ENCODE results near the gene ATP2C1. TPM values are rescaled to one million over a fixed set of nuclear protein-coding genes. Genes with fewer than 3 reads are reported as not detected.

Gene ATP2C1
- polyA plus RNA-seq, 3 donors: 144 to 158 (median 153) TPM

GRCh38 chr3:130973406-130973805 lies 79.5 kb downstream of the ATP2C1 start:
- no peak for DNase-seq (ENCODE audit: low read depth in 3 of 3, low spot score in 2 of 3)

- DNase-seq (ENCODE audit: low read depth in 3 of 3, low spot score in 2 of 3): no peak
Measured at GRCh38 chr3:130974201-130974600, 80.3 kb downstream of the ATP2C1 start.

GRCh38 chr3:130975251-130975650 lies 81.4 kb downstream of the ATP2C1 start:
- DNase-seq (ENCODE audit: low read depth in 3 of 3, low spot score in 2 of 3): no peak

GRCh38 chr3:130976706-130977105 lies 82.8 kb downstream of the ATP2C1 start:
- no peak for DNase-seq (ENCODE audit: low read depth in 3 of 3, low spot score in 2 of 3)

GRCh38 chr3:130979117-130979516 lies 85.2 kb downstream of the ATP2C1 start:
- DNase-seq (ENCODE audit: low read depth in 3 of 3, low spot score in 2 of 3): no peak

- no peak for DNase-seq (ENCODE audit: low read depth in 3 of 3, low spot score in 2 of 3)
Measured at GRCh38 chr3:130981469-130981868, 87.6 kb downstream of the ATP2C1 start.

GRCh38 chr3:130990282-130990681 lies 96.4 kb downstream of the ATP2C1 start:
- DNase-seq (ENCODE audit: low read depth in 3 of 3, low spot score in 2 of 3): no peak

GRCh38 chr3:130991126-130991525 lies 97.2 kb downstream of the ATP2C1 start:
- no peak for DNase-seq (ENCODE audit: low read depth in 3 of 3, low spot score in 2 of 3)

- DNase-seq (ENCODE audit: low read depth in 3 of 3, low spot score in 2 of 3): no peak
Measured at GRCh38 chr3:130992344-130992743, 98.5 kb downstream of the ATP2C1 start.

- DNase-seq (ENCODE audit: low read depth in 3 of 3, low spot score in 2 of 3): no peak
Measured at GRCh38 chr3:130997289-130997688, 103.4 kb downstream of the ATP2C1 start.

- no peak for DNase-seq (ENCODE audit: low read depth in 3 of 3, low spot score in 2 of 3)
Measured at GRCh38 chr3:131001071-131001470, 107.2 kb downstream of the ATP2C1 start.

GRCh38 chr3:131004603-131005002 lies 110.7 kb downstream of the ATP2C1 start:
- DNase-seq (ENCODE audit: low read depth in 3 of 3, low spot score in 2 of 3): no peak

GRCh38 chr3:131007256-131007655 lies 113.4 kb downstream of the ATP2C1 start:
- DNase-seq (ENCODE audit: low read depth in 3 of 3, low spot score in 2 of 3): no peak

- DNase-seq (ENCODE audit: low read depth in 3 of 3, low spot score in 2 of 3): no peak
Measured at GRCh38 chr3:131007782-131008181, 113.9 kb downstream of the ATP2C1 start.

GRCh38 chr3:131008326-131008725 lies 114.4 kb downstream of the ATP2C1 start:
- no peak for DNase-seq (ENCODE audit: low read depth in 3 of 3, low spot score in 2 of 3)

- no peak for DNase-seq (ENCODE audit: low read depth in 3 of 3, low spot score in 2 of 3)
Measured at GRCh38 chr3:131009698-131010097, 115.8 kb downstream of the ATP2C1 start.

GRCh38 chr3:131018970-131019369 lies 125.1 kb downstream of the ATP2C1 start:
- DNase-seq (ENCODE audit: low read depth in 3 of 3, low spot score in 2 of 3): no peak

GRCh38 chr3:131020122-131020693 lies 126.3 kb downstream of the ATP2C1 start:
- DNase-seq (ENCODE audit: low read depth in 3 of 3, low spot score in 2 of 3): no peak

GRCh38 chr3:131025539-131025938 lies 131.7 kb downstream of the ATP2C1 start:
- no peak for DNase-seq (ENCODE audit: low read depth in 3 of 3, low spot score in 2 of 3)

GRCh38 chr3:131026321-131027151 lies 132.7 kb downstream of the ATP2C1 start, which contains the start of the genes ASTE1 and NEK11:
Gene ASTE1 (minus strand): TSS chr3:131026825. CDS start chr3:131025306, 1,519 bp downstream.
Gene NEK11 (plus strand): TSS chr3:131026877. CDS start chr3:131029709, 2,832 bp downstream.
- DNase-seq (ENCODE audit: low read depth in 3 of 3, low spot score in 2 of 3): peak; percentile 60 to 74 (median 69)

GRCh38 chr3:131028844-131029243 lies 135.0 kb downstream of the ATP2C1 start:
- DNase-seq (ENCODE audit: low read depth in 3 of 3, low spot score in 2 of 3): no peak

- DNase-seq (ENCODE audit: low read depth in 3 of 3, low spot score in 2 of 3): no peak
Measured at GRCh38 chr3:131031660-131032059, 137.8 kb downstream of the ATP2C1 start.
